K562 (cell line): ENCODE data around the gene VSTM2B. TPM values are rescaled to one million over a fixed set of nuclear protein-coding genes. Genes with fewer than 3 reads are reported as not detected.

Experiments used
- ATAC-seq: fragments of 200-7000 bp; cut with Tn5 transposase; 3 replicates; pipeline ENCODE4 v1.9.1; 2020; ENCODE audit warnings: moderate library complexity
- BruUV-seq: library from RNA; stranded (reverse); fragments of 400-500 nt; replicated peaks from 2 replicates; lab custom pipeline; 2021; lab: Mats Ljungman, UMichigan
- CTCF ChIA-PET: fragments of 300-600 bp; formaldehyde crosslinking; extraction: SDS; loops from one replicate; lab custom pipeline; 2021; ENCODE audit warnings: low intra/inter-chr PET ratio; lab: Yijun Ruan, JAX
- POLR2A ChIA-PET: fragments of 300-600, 350-650 bp; sonication (Branson Sonifier 250); formaldehyde crosslinking; extraction: SDS; loops from one replicate; lab custom pipeline; 2021; ENCODE audit warnings: antibody characterized with exemption, inconsistent platforms; lab: Yijun Ruan, JAX
- DNase-seq, 4 experiments: peaks; one replicate each; pipeline versions ENCODE4 v3.0.0 to v3.0.0-alpha.2; 2011 to 2018; ENCODE audit warnings: low spot score in 3 of 4, mixed read lengths in 3 of 4; ENCODE audit errors: extremely low read depth in 1 of 4
- FAIRE-seq: peaks from 2 replicates; lab custom pipeline; 2011; peaks lifted over from hg19 to GRCh38; lab: Jason Lieb, UNC
- H2AFZ ChIP-seq: 2 replicates; pipeline ENCODE4 v1.6.0; 2011; ENCODE audit warnings: low read depth, low read length, control low read depth, inconsistent platforms
- H3K27ac ChIP-seq: fragments of 200-600 bp; 3 replicates; pipeline ENCODE4 v1.8.0; 2011; ENCODE audit warnings: low read depth, mild to moderate bottlenecking, control low read depth, inconsistent platforms, low read length, moderate library complexity, mixed read lengths; ENCODE audit errors: extremely low read depth
- H3K27me3 ChIP-seq, 2 experiments: fragments of 300-600 bp in 1 of 2; 2 replicates in 1 of 2; 3 replicates in 1 of 2; pipeline versions ENCODE4 v1.6.0 to v1.8.0; 2011; ENCODE audit warnings: inconsistent platforms in 2 of 2, low read length in 2 of 2, mild to moderate bottlenecking in 1 of 2, mixed read lengths in 1 of 2, moderate library complexity in 1 of 2; ENCODE audit not compliant: control insufficient read depth in 2 of 2, insufficient read depth in 2 of 2
- H3K36me3 ChIP-seq: fragments of 300-600 bp; 3 replicates; pipeline ENCODE4 v1.8.0; 2011; ENCODE audit warnings: mild to moderate bottlenecking, low read length, inconsistent platforms; ENCODE audit not compliant: control insufficient read depth, insufficient read depth
- H3K4me1 ChIP-seq, 2 experiments: fragments of 200-600 bp in 1 of 2; replicated peaks in 1 of 2; 2 replicates in 1 of 2; 3 replicates in 1 of 2; pipeline versions ENCODE4 v1.5.1 to v1.8.0; 2011; ENCODE audit warnings: inconsistent platforms in 2 of 2, low read length in 2 of 2, mild to moderate bottlenecking in 1 of 2, mixed read lengths in 1 of 2, moderate library complexity in 1 of 2; ENCODE audit not compliant: control insufficient read depth in 2 of 2, insufficient read depth in 2 of 2
- H3K4me2 ChIP-seq: 2 replicates; pipeline ENCODE4 v1.6.1; 2011; ENCODE audit warnings: low read length, control low read depth, inconsistent platforms, mixed read lengths; ENCODE audit not compliant: insufficient read depth
- H3K4me3 ChIP-seq: fragments of 200-600 bp; sonication (generic), shearing (Covaris generic); 2 replicates; pipeline ENCODE4 v1.5.1; 2016; ENCODE audit warnings: control low read depth, inconsistent platforms
- H3K79me2 ChIP-seq: fragments of 200-600 bp; 3 replicates; pipeline ENCODE4 v1.8.0; 2011; ENCODE audit warnings: low read length, inconsistent platforms; ENCODE audit not compliant: control insufficient read depth, insufficient read depth
- H3K9ac ChIP-seq, 2 experiments: 2 replicates each; pipeline versions ENCODE4 v1.6.0 to v1.6.1; 2011; ENCODE audit warnings: low read depth in 2 of 2, low read length in 2 of 2, control low read depth in 1 of 2, inconsistent platforms in 1 of 2, mild to moderate bottlenecking in 1 of 2, mixed read lengths in 1 of 2; ENCODE audit not compliant: insufficient read depth in 1 of 2
- H3K9me1 ChIP-seq: one replicate; pipeline ENCODE4 v1.6.0; 2011; ENCODE audit warnings: inconsistent platforms, mild to moderate bottlenecking, low read length, moderate library complexity; ENCODE audit not compliant: control insufficient read depth, insufficient read depth
- H3K9me3 ChIP-seq: replicated peaks from 2 replicates; pipeline ENCODE4 v1.5.1; 2011; ENCODE audit warnings: low read depth, low read length, inconsistent platforms; ENCODE audit not compliant: control insufficient read depth, insufficient read depth
- H4K20me1 ChIP-seq: replicated peaks from 2 replicates; pipeline ENCODE4 v1.6.1; 2011; ENCODE audit warnings: low read length, inconsistent platforms, mixed read lengths; ENCODE audit not compliant: control insufficient read depth, insufficient read depth
- BHLHE40 ChIP-seq: IDR thresholded peaks from 2 replicates; pipeline ENCODE4 v1.6.1; 2011; ENCODE audit warnings: low read length, improper control_type of control experiment
- CAMTA2 ChIP-seq: fragments of 250-450 bp; sonication (Bioruptor Pico); conservative IDR thresholded peaks from 2 replicates; pipeline ENCODE4 v1.5.1; 2022
- DDX20 ChIP-seq: fragments of 450-650 bp; IDR thresholded peaks from 2 replicates; pipeline ENCODE4 v1.6.1; 2016; ENCODE audit warnings: missing genetic modification characterization, low read depth, mild to moderate bottlenecking, missing compliant biosample characterization, moderate library complexity
- EWSR1 ChIP-seq: fragments of 450-650 bp; IDR thresholded peaks from 2 replicates; pipeline ENCODE4 v1.6.1; 2018; ENCODE audit warnings: borderline replicate concordance, mild to moderate bottlenecking, low read depth, moderate library complexity; ENCODE audit not compliant: partially characterized antibody
- HOXB6 ChIP-seq: fragments of 250-450 bp; sonication (Bioruptor Pico); IDR thresholded peaks from 2 replicates; pipeline ENCODE4 v1.5.1; 2022; ENCODE audit warnings: mild to moderate bottlenecking, borderline replicate concordance
- OTX1 ChIP-seq: fragments of 450-650 bp; formaldehyde crosslinking; IDR thresholded peaks from 2 replicates; pipeline ENCODE4 v1.4.0; 2022; ENCODE audit warnings: mild to moderate bottlenecking
- PYGO2 ChIP-seq: fragments of 450-650 bp; IDR thresholded peaks from 2 replicates; pipeline ENCODE4 v1.6.1; 2016; ENCODE audit warnings: mild to moderate bottlenecking, missing genetic modification characterization, moderate library complexity, missing compliant biosample characterization
- TRIM25 ChIP-seq: fragments of 450-650 bp; IDR thresholded peaks from 2 replicates; pipeline ENCODE4 v1.7.0; 2016; ENCODE audit warnings: borderline replicate concordance
- ZBTB2 ChIP-seq: fragments of 450-650 bp; IDR thresholded peaks from 2 replicates; pipeline ENCODE4 v1.6.1; 2016; ENCODE audit warnings: antibody characterized with exemption
- ZFP36 ChIP-seq: fragments of 150-350 bp; IDR thresholded peaks from 2 replicates; pipeline ENCODE4 v1.6.1; 2018; ENCODE audit warnings: low read length, low read depth; ENCODE audit not compliant: partially characterized antibody
- WGBS: fragments of 100-300 bp; shearing (Covaris generic); methylation state at CpG from one replicate; pipeline ENCODE4 v1.1.6; 2016; ENCODE audit warnings: low coverage, mixed read lengths; ENCODE audit not compliant: insufficient coverage; ENCODE audit errors: missing lambda C conversion rate; 5-methylcytosine and 5-hydroxymethylcytosine counted together
- in situ Hi-C: fragments of 300-500 bp; cut with MboI; formaldehyde crosslinking; loops from 4 replicates; pipeline ENCODE4 v1.15.0; 2018; ENCODE audit warnings: inconsistent platforms, mixed read lengths
- intact Hi-C: fragments of 100-400 bp; cut with micrococcal nuclease; formaldehyde crosslinking; loops from 2 replicates; pipeline ENCODE4 v1.14.2; 2022
- polyA plus RNA-seq, 8 experiments: library from polyadenylated mRNA; depleted of rRNA in 4 of 8; stranded (reverse) in 5 of 8; unstranded in 3 of 8; fragments of >200 nt; fragmentation: Nextera tagmentation in 2 of 8; fragmentation: Illumina TruSeq in 1 of 8; extraction: Ambion mirVana in 2 of 8; extraction: Trizol in 1 of 8; gene quantifications; 2 replicates each; pipeline versions ENCODE4 v1.2.1 to v1.2.3, GENCODE V29; 2011 to 2014; ENCODE audit warnings: inconsistent platforms in 1 of 8, missing spikeins in 1 of 8
- total RNA-seq, 7 experiments: library from RNA; depleted of rRNA in 6 of 7; stranded (reverse); fragments of >200 nt in 6 of 7; fragmentation: Illumina TruSeq in 2 of 7; extraction: Trizol in 2 of 7; gene quantifications; 2 replicates each; pipeline versions ENCODE4 v1.2.1 to v1.2.3, GENCODE V29; 2011 to 2021; ENCODE audit warnings: low replicate concordance in 1 of 7

VSTM2B gene
- total and polyA plus RNA-seq, 9 of the 15 experiments (the other 6 are each of a cell fraction or from before 2014, with no cell fraction given), result not detected

- TF ChIP-seq EWSR1 (no peak), PYGO2 (tag) (no peak)
- no peak overlapping the region for H2AFZ ChIP-seq
- in situ Hi-C loops (no loop called here), intact Hi-C loops (no loop called here)
- no peaks in the 10 kb centered on the region for H3K36me3 ChIP-seq
- peaks cover 4 to 23% of the 10 kb centered on the region in 2 experiments; a peak in 4 of 5 replicates for H3K27me3 ChIP-seq
- H3K79me2 ChIP-seq, result no peaks in the 10 kb centered on the region
- no TSS peak for BruUV-seq
- CTCF ChIA-PET, result no interaction called here
- no peak for DNase-seq
- no peaks in the 10 kb centered on the region for H3K4me1 ChIP-seq
- no peak overlapping the region for H3K4me3 ChIP-seq
- H3K27ac ChIP-seq, result no peak overlapping the region
- no peaks in the 10 kb centered on the region for H3K9me1 ChIP-seq
- FAIRE-seq, result no peak
- no peak overlapping the region for H3K4me2 ChIP-seq
- WGBS, result 0% methylated on average over 4 of the region's 4 CpGs
- POLR2A ChIA-PET, result no interaction called here
- ATAC-seq, result no peak
- H3K9me3 ChIP-seq, result no peaks in the 10 kb centered on the region
- no peak overlapping the region for H3K9ac ChIP-seq
- no peaks in the 10 kb centered on the region for H4K20me1 ChIP-seq
Measured at GRCh38 chr19:29559743-29560142, 33.9 kb downstream of the VSTM2B start.

- Histone ChIP-seq H3K4me3 (no peak overlapping the region), H3K27ac (no peak overlapping the region), H3K4me2 (no peak overlapping the region), H3K9ac (no peak overlapping the region), H3K27me3 (peaks cover 6 to 30% of the 10 kb centered on the region in 2 experiments; a peak in 4 of 5 replicates), H3K9me3 (no peaks in the 10 kb centered on the region), H3K36me3 (no peaks in the 10 kb centered on the region), H3K9me1 (no peaks in the 10 kb centered on the region), H4K20me1 (no peaks in the 10 kb centered on the region), H2AFZ (no peak overlapping the region), H3K79me2 (no peaks in the 10 kb centered on the region), H3K4me1 (no peaks in the 10 kb centered on the region)
- BruUV-seq, result no TSS peak
- DNase-seq, result no peak
- ChIA-PET POLR2A (no interaction called here), CTCF (no interaction called here)
- intact Hi-C loops (no loop called here), in situ Hi-C loops (no loop called here)
- FAIRE-seq, result no peak
- no peak for ATAC-seq
- WGBS, result 2% methylated on average over 6 of the region's 6 CpGs
- TF ChIP-seq HOXB6 (CRISPR knock-in tag) (no peak), TRIM25 (no peak), OTX1 (CRISPR knock-in tag) (no peak), BHLHE40 (no peak), CAMTA2 (CRISPR knock-in tag) (no peak), ZBTB2 (no peak), DDX20 (tag) (no peak), ZFP36 (no peak)
Measured at GRCh38 chr19:29560313-29561075, 34.7 kb downstream of the VSTM2B start.
